Endothelial cell of umbilical vein (primary cell): ENCODE results near the gene CGNL1. TPM values are rescaled to one million over a fixed set of nuclear protein-coding genes. Genes with fewer than 3 reads are reported as not detected.

Experiments
- BruUV-seq: library from RNA; stranded (reverse); fragments of 400-500 nt; replicated peaks from 2 replicates; lab custom pipeline; 2021; lab: Mats Ljungman, UMichigan
- CTCF ChIA-PET: fragments of 300-600, 350-600 bp; sonication (Branson Sonifier 250); formaldehyde crosslinking; loops from one replicate; lab custom pipeline; 2021; ENCODE audit warnings: antibody characterized with exemption, inconsistent platforms; lab: Charles Lee
- POLR2A ChIA-PET: fragments of 300-600, 350-600 bp; sonication (Branson Sonifier 250); formaldehyde crosslinking; loops from one replicate; lab custom pipeline; 2021; ENCODE audit warnings: antibody characterized with exemption, inconsistent platforms; lab: Charles Lee
- DNase-seq: peaks from one replicate; pipeline ENCODE4 v3.0.0-alpha.2; 2011; ENCODE audit warnings: low read depth, low spot score
- FAIRE-seq: peaks from 2 replicates; lab custom pipeline; 2011; peaks lifted over from hg19 to GRCh38; lab: Jason Lieb, UNC
- H2AFZ ChIP-seq: 2 replicates; pipeline ENCODE4 v1.6.0; 2012; ENCODE audit warnings: low read depth, low read length, control low read depth, inconsistent platforms
- H3K27ac ChIP-seq: 2 replicates; pipeline ENCODE4 v1.5.1; 2011; ENCODE audit warnings: low read depth, mild to moderate bottlenecking, control low read depth, low read length, moderate library complexity; ENCODE audit not compliant: insufficient read depth
- H3K27me3 ChIP-seq, 2 experiments: 2 replicates each; pipeline versions ENCODE4 v1.6.0 to v1.6.1; 2011; ENCODE audit warnings: low read length in 2 of 2, mixed read lengths in 1 of 2; ENCODE audit not compliant: control insufficient read depth in 2 of 2, insufficient read depth in 2 of 2
- H3K36me3 ChIP-seq, 2 experiments: 2 replicates in 1 of 2; 3 replicates in 1 of 2; pipeline ENCODE4 v1.5.1; 2011; ENCODE audit warnings: low read length in 2 of 2, mild to moderate bottlenecking in 1 of 2, moderate library complexity in 1 of 2; ENCODE audit not compliant: control insufficient read depth in 2 of 2, insufficient read depth in 2 of 2; ENCODE audit errors: extremely low read depth in 1 of 2
- H3K4me1 ChIP-seq: 3 replicates; pipeline ENCODE4 v1.5.1; 2011; ENCODE audit warnings: mild to moderate bottlenecking, low read length; ENCODE audit not compliant: control insufficient read depth, insufficient read depth; ENCODE audit errors: extremely low read depth
- H3K4me2 ChIP-seq: 2 replicates; pipeline ENCODE4 v1.6.1; 2011; ENCODE audit warnings: low read length, control low read depth, mixed read lengths; ENCODE audit not compliant: insufficient read depth
- H3K4me3 ChIP-seq, 3 experiments: fragments of 200-600 bp in 1 of 3; sonication (generic), shearing (Covaris generic) in 1 of 3; replicated peaks in 1 of 3; 2 replicates each; pipeline ENCODE4 v1.5.1; 2011 to 2016; ENCODE audit warnings: control low read depth in 3 of 3, low read length in 3 of 3, mild to moderate bottlenecking in 2 of 3, inconsistent platforms in 1 of 3, low read depth in 1 of 3, moderate library complexity in 1 of 3; ENCODE audit not compliant: insufficient read depth in 1 of 3
- H3K79me2 ChIP-seq: 2 replicates; pipeline ENCODE4 v1.6.0; 2012; ENCODE audit warnings: low read length, inconsistent platforms; ENCODE audit not compliant: control insufficient read depth, insufficient read depth
- H3K9ac ChIP-seq: replicated peaks from 2 replicates; pipeline ENCODE3; 2011; ENCODE audit warnings: low read length, control low read depth; ENCODE audit not compliant: insufficient read depth; ENCODE audit errors: extremely low read depth
- H3K9me1 ChIP-seq: replicated peaks from 3 replicates; pipeline ENCODE4 v1.6.0; 2011; ENCODE audit warnings: mild to moderate bottlenecking, low read length; ENCODE audit not compliant: control insufficient read depth, insufficient read depth; ENCODE audit errors: extremely low read depth
- H3K9me3 ChIP-seq: replicated peaks from 2 replicates; pipeline ENCODE4 v1.5.1; 2012; ENCODE audit warnings: low read length, inconsistent platforms; ENCODE audit not compliant: control insufficient read depth, insufficient read depth
- H4K20me1 ChIP-seq: replicated peaks from 2 replicates; pipeline ENCODE3; 2011; ENCODE audit warnings: mild to moderate bottlenecking, low read length; ENCODE audit not compliant: control insufficient read depth, insufficient read depth; ENCODE audit errors: extremely low read depth
- CTCF ChIP-seq, 2 donors: IDR thresholded peaks; 1 replicate in 1 of 2; 2 replicates in 1 of 2; pipeline ENCODE4 v1.5.1; 2011; ENCODE audit warnings: low read length in 2 of 2, mild to moderate bottlenecking in 2 of 2, moderate library complexity in 2 of 2, control low read depth in 1 of 2, inconsistent platforms in 1 of 2, low read depth in 1 of 2; ENCODE audit not compliant: insufficient read depth in 1 of 2; ENCODE audit errors: extremely low read depth in 1 of 2
- FOS ChIP-seq: IDR thresholded peaks from 2 replicates; pipeline ENCODE4 v1.6.1; 2011; ENCODE audit warnings: mild to moderate bottlenecking, low read length, moderate library complexity, borderline replicate concordance; ENCODE audit not compliant: insufficient read depth
- GATA2 ChIP-seq: IDR thresholded peaks from 2 replicates; pipeline ENCODE4 v1.7.0; 2011; ENCODE audit warnings: low read depth, mild to moderate bottlenecking, moderate library complexity, mixed read lengths, low read length; ENCODE audit not compliant: insufficient read length, insufficient read depth
- JUN ChIP-seq: IDR thresholded peaks from 2 replicates; pipeline ENCODE4 v1.6.1; 2011; ENCODE audit warnings: borderline replicate concordance, low read depth; ENCODE audit not compliant: insufficient read length, insufficient read depth
- MAX ChIP-seq: IDR thresholded peaks from 2 replicates; pipeline ENCODE4 v1.6.1; 2011; ENCODE audit not compliant: insufficient read depth, insufficient read length
- MYC ChIP-seq: IDR thresholded peaks from one replicate; pipeline ENCODE4 v1.6.1; 2011; ENCODE audit warnings: mild to moderate bottlenecking, low read depth, low read length
- POLR2AphosphoS5 ChIP-seq: IDR thresholded peaks from 2 replicates; pipeline ENCODE4 v1.6.1; 2012; ENCODE audit warnings: low read depth, mild to moderate bottlenecking, control low read depth, low read length, moderate library complexity; ENCODE audit not compliant: insufficient read depth
- dilution Hi-C: fragments of 300-500 bp; cut with MboI; formaldehyde crosslinking; loops from one replicate; pipeline ENCODE4 v1.15.0; 2019; ENCODE audit warnings: low sequenced_read_pairs; ENCODE audit not compliant: extremely low pct_ligation_motif_present
- intact Hi-C: fragments of 100-400 bp; cut with micrococcal nuclease; formaldehyde crosslinking; loops from one replicate; pipeline ENCODE4 v1.10.0; 2022
- polyA plus RNA-seq, 4 experiments: library from polyadenylated mRNA; depleted of rRNA in 3 of 4; stranded (reverse) in 3 of 4; unstranded in 1 of 4; fragments of >200 nt; gene quantifications; 2 replicates each; pipeline versions ENCODE4 v1.2.1 to v1.2.3, GENCODE V29; 2011 to 2012; ENCODE audit warnings: missing spikeins in 1 of 4
- total RNA-seq: library from RNA; stranded (reverse); gene quantifications from 2 replicates; pipeline ENCODE4 v1.2.3, GENCODE V29; 2021

CGNL1 gene
- total and polyA plus RNA-seq, 2 donors (not counting 3 experiments of a cell fraction or from before 2014, with no cell fraction given): 6.9 to 27.1 TPM

- H3K4me1 ChIP-seq: peaks cover 8% of the 10 kb centered on the region
- FAIRE-seq (no peak), DNase-seq (no peak)
- no peak overlapping the region for H3K9ac ChIP-seq
- peaks cover 0 to 7% of the 10 kb centered on the region in 2 experiments for H3K36me3 ChIP-seq
- H3K4me3 ChIP-seq: no peak overlapping the region
- H3K79me2 ChIP-seq: no peaks in the 10 kb centered on the region
- ChIA-PET POLR2A (no interaction called here), CTCF (interaction anchor here (0.5 to 1.5 kb wide), 3 partner anchors 87 to 546 kb away, joined by 3 to 5 read pairs (median 3); no protein-coding TSS in a partner anchor)
- no peaks in the 10 kb centered on the region for H3K27me3 ChIP-seq
- BruUV-seq: no TSS peak
- dilution Hi-C loops: no loop called here
- no peak overlapping the region for H3K27ac ChIP-seq
- intact Hi-C loops: loop anchor here (5.0 kb wide), 1 partner anchor 63 kb away; the partner anchor contains the start of gene CGNL1
- peak overlapping the region; percentile 16 for H2AFZ ChIP-seq
- no peaks in the 10 kb centered on the region for H3K9me1 ChIP-seq
- TF ChIP-seq GATA2 (no peak), MAX (no peak), POLR2AphosphoS5 (no peak), MYC (no peak)
- H4K20me1 ChIP-seq: no peaks in the 10 kb centered on the region
- H3K4me2 ChIP-seq: no peak overlapping the region
- no peaks in the 10 kb centered on the region for H3K9me3 ChIP-seq
Observed at GRCh38 chr15:57440167-57440566, 63.9 kb downstream of the CGNL1 start.

GRCh38 chr15:57440799-57441198 lies 64.5 kb downstream of the CGNL1 start:
- TF ChIP-seq POLR2AphosphoS5: no peak
- no peak for TF ChIP-seq GATA2
- peak; percentile 30 for TF ChIP-seq FOS
- no peak for TF ChIP-seq JUN
- no peak for TF ChIP-seq CTCF (IDR thresholded peaks at IDR 0.05; ENCODE audit: extremely low read depth in 1 of 2, insufficient read depth in 1 of 2, low read depth in 1 of 2, low read length in 2 of 2)
- TF ChIP-seq MYC: no peak
- POLR2A ChIA-PET: no interaction called here
- Histone ChIP-seq H3K4me1 (peaks cover 14% of the 10 kb centered on the region), H3K36me3 (peaks cover 0 to 7% of the 10 kb centered on the region in 2 experiments), H3K27me3 (no peaks in the 10 kb centered on the region), H3K9me1 (no peaks in the 10 kb centered on the region), H3K4me2 (no peak overlapping the region), H3K27ac (no peak overlapping the region), H3K79me2 (no peaks in the 10 kb centered on the region), H3K9ac (no peak overlapping the region), H3K9me3 (no peaks in the 10 kb centered on the region), H4K20me1 (no peaks in the 10 kb centered on the region), H3K4me3 (no peak overlapping the region), H2AFZ (no peak overlapping the region)
- CTCF ChIA-PET: interaction anchor here (0.5 to 1.5 kb wide), 2 partner anchors 87 to 545 kb away, joined by 3 to 5 read pairs; no protein-coding TSS in a partner anchor
- intact Hi-C loops (loop anchor here (5.0 kb wide), 1 partner anchor 63 kb away; the partner anchor contains the start of gene CGNL1), dilution Hi-C loops (no loop called here)
- peak; percentile 70 for DNase-seq
- no peak for FAIRE-seq
- BruUV-seq: no TSS peak
